Activated T-helper 1 cell treated with anti-CD3 and anti-CD28 coated beads, Interleukin-12 subunit alpha, Interleukin-12 subunit beta, Interleukin-2, Interleukin-4 antibody, amounts not matched to agents 30 ng/mL and 10 ng/mL and 1 ng/mL, durations not matched to agents 14 hours and 24 hours and 36 hours (primary cell): Measurements from ENCODE around the gene STK11IP. TPM values are rescaled to one million over a fixed set of nuclear protein-coding genes. Genes with fewer than 3 reads are reported as not detected.
A peak's percentile ranks its signal among the peaks of the same experiment; 100 is the strongest.

Experiments
- DNase-seq: peaks from one replicate; pipeline ENCODE4 v3.0.0; 2021; ENCODE audit warnings: low spot score
- H3K27ac Mint-ChIP-seq: one replicate; pipeline ENCODE4 v1.8.0; 2021; ENCODE audit warnings: mild to moderate bottlenecking, mixed read lengths
- H3K27me3 Mint-ChIP-seq: one replicate; pipeline ENCODE4 v1.8.0; 2022; ENCODE audit warnings: mild to moderate bottlenecking, moderate library complexity, mixed read lengths; ENCODE audit not compliant: insufficient read depth
- H3K36me3 Mint-ChIP-seq: one replicate; pipeline ENCODE4 v1.8.0; 2021; ENCODE audit warnings: low read depth, mixed read lengths
- H3K4me1 Mint-ChIP-seq: one replicate; pipeline ENCODE4 v1.8.0; 2021; ENCODE audit warnings: low read depth, mixed read lengths
- H3K4me3 Mint-ChIP-seq: one replicate; pipeline ENCODE4 v1.8.0; 2021; ENCODE audit warnings: mild to moderate bottlenecking, moderate library complexity, mixed read lengths
- H3K9me3 Mint-ChIP-seq: one replicate; pipeline ENCODE4 v1.8.0; 2021; ENCODE audit warnings: mixed read lengths
- intact Hi-C: fragments of 100-400 bp; cut with micrococcal nuclease; formaldehyde crosslinking; loops from one replicate; pipeline ENCODE4 v1.15.1; 2024
- total RNA-seq: library from RNA; stranded (reverse); gene quantifications from 2 replicates; pipeline ENCODE4 v1.2.3, GENCODE V29; 2022

STK11IP gene
- total RNA-seq, 1 donor from 2014 or later: 38.0 TPM

GRCh38 chr2:219638948-219639755 is 41.5 kb downstream of the STK11IP start:
- H3K4me1 Mint-ChIP-seq: peaks cover 11% of the 10 kb centered on the region
- H3K27me3 Mint-ChIP-seq: peaks cover 6% of the 10 kb centered on the region
- no peak overlapping the region for H3K27ac Mint-ChIP-seq
- no peak overlapping the region for H3K4me3 Mint-ChIP-seq
- no peaks in the 10 kb centered on the region for H3K36me3 Mint-ChIP-seq
- no peaks in the 10 kb centered on the region for H3K9me3 Mint-ChIP-seq
- intact Hi-C loops: no loop called here
- no peak for DNase-seq

DNA sequence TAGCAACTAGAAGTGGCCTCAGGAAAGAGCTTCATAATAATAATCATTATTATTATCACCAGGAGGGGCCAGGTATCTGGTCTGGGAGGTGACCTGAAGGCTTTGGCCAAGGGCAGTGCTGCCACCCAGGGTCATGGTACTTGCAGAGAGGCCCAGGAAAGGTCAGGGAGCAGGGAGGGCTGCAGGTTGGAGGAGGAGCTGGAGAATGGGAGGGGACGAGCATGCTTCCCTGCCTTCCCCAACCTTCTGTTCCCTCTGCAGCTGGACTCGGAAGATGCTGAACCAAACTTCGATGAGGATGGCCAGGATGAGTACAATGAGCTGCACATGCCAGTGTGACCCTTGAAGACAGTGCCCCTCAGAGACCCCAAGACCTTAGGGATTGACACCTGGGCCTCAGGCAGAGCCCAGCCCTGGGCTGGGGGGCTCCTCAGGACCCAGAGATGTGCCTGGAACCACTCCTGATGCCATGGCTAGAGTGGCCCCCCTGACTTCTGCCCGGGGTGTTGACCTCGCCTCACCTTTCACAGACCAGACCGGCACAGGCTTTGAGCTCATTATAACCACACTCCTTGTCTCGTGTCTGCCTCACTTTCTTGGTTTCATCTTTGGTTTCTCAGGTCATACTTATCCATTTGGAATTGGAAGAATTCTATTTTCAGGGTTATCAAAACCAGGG is 43.9 kb downstream of the STK11IP start:
- Mint-ChIP-seq H3K4me3 (no peak overlapping the region), H3K4me1 (peaks cover 11% of the 10 kb centered on the region), H3K27me3 (peaks cover 6% of the 10 kb centered on the region), H3K36me3 (no peaks in the 10 kb centered on the region), H3K9me3 (no peaks in the 10 kb centered on the region), H3K27ac (no peak overlapping the region)
- no peak for DNase-seq
- intact Hi-C loops: loop anchor here (1.0 to 5.0 kb wide), 6 partner anchors 44 to 1931 kb away; partner anchors contain the start of genes EPHA4, GMPPA and STK11IP

GRCh38 chr2:219642069-219642454 is 44.4 kb downstream of the STK11IP start:
- peaks cover 11% of the 10 kb centered on the region for H3K4me1 Mint-ChIP-seq
- no peak overlapping the region for H3K27ac Mint-ChIP-seq
- no peaks in the 10 kb centered on the region for H3K36me3 Mint-ChIP-seq
- H3K4me3 Mint-ChIP-seq: no peak overlapping the region
- no peaks in the 10 kb centered on the region for H3K9me3 Mint-ChIP-seq
- no peak for DNase-seq
- intact Hi-C loops: loop anchor here (1.0 to 5.0 kb wide), 6 partner anchors 45 to 1930 kb away; partner anchors contain the start of genes EPHA4, GMPPA and STK11IP
- H3K27me3 Mint-ChIP-seq: peaks cover 10% of the 10 kb centered on the region

DNA sequence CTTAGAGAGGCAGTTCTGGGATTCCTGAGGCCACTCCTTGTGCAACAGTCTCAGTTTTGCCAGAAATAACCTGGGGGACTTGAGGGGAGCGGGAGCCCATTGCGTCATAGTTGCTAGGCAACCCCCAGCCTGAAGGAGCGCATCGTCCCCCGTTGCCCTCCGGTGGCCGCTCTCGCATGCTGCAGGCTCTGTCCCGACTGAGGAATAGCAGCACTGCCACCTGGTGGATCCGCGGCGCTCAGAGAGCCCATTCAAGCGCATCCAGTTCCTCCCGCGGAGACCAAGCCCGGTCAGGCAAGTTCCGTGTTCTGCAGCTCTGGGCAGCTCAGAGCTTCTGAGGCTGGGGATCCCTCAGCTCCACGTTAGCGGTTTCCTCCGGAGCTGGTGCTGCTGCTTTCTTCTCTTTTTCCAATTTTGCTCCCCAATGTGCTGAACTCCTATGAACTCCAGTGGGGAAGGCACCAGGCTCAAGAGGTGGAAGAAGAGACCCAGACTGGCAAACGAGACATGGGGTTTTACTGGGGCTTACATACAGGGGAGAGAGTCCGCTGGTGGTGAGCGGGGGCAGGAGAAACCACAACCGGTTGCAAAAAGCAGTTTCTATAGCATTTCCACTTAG is 44.9 kb downstream of the STK11IP start:
- Mint-ChIP-seq H3K4me3 (no peak overlapping the region), H3K36me3 (no peaks in the 10 kb centered on the region), H3K27ac (no peak overlapping the region), H3K4me1 (peaks cover 11% of the 10 kb centered on the region), H3K9me3 (no peaks in the 10 kb centered on the region), H3K27me3 (peaks cover 11% of the 10 kb centered on the region)
- intact Hi-C loops: loop anchor here (1.0 to 5.0 kb wide), 6 partner anchors 45 to 1930 kb away; partner anchors contain the start of genes EPHA4, GMPPA and STK11IP
- peak; percentile 83 for DNase-seq

DNA sequence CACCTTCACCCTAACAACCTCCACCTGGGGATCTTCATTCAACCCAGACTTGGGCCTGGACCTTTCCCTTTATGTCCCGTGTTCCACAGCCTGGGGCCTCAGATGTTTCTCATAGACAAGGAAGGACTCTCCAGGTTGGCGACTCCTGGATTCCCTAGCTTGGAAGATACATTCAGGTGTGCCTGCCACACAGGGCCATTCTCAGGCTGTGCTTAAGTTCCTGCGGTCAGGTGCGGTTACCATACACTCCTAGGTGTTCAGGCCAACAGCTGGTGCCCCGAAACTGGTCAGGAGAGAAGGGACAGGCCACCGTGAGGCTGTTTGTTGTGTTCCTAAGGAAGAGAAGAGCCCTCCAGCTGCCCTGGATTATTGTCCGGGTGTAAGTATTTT is 45.4 kb downstream of the STK11IP start:
- Mint-ChIP-seq H3K4me1 (peaks cover 11% of the 10 kb centered on the region), H3K9me3 (no peaks in the 10 kb centered on the region), H3K27me3 (peaks cover 12% of the 10 kb centered on the region), H3K27ac (no peak overlapping the region), H3K36me3 (no peaks in the 10 kb centered on the region), H3K4me3 (no peak overlapping the region)
- intact Hi-C loops: loop anchor here (5.0 kb wide), 1 partner anchor 1929 kb away; the partner anchor contains the start of gene EPHA4
- DNase-seq: no peak

DNA sequence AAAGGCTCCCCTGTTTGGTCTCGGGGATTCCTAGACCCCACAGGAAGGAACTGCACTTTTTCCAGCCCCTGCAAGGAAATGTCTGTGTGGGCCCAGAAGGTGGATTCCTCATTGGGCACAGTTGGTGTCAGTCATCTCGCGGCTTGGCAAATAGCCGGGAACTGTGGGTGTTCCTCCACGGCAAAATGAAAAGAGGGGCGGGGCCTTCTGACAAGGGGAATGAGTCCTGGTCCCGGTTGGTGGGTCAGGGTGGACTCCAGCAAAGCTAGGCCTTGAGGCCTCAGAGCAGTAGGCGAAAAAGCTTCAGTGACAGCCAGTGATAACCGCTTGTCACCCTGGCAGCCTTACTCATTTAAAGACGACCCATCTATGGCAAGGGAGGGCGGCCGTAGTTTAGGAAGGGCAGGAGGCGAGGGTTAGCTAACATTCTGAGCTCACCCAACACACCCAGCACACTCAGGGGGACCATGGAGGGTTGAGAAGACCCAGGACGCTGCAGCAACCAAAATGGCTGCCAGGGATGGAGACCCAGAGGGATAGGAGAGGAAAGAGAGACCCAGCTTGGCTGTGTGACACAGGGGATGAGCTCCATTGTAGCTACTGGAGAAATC is 46.2 kb downstream of the STK11IP start:
- Mint-ChIP-seq H3K9me3 (no peaks in the 10 kb centered on the region), H3K36me3 (no peaks in the 10 kb centered on the region), H3K27me3 (peaks cover 16% of the 10 kb centered on the region), H3K4me3 (no peak overlapping the region), H3K4me1 (peaks cover 11% of the 10 kb centered on the region), H3K27ac (no peak overlapping the region)
- DNase-seq: no peak
- intact Hi-C loops: loop anchor here (5.0 kb wide), 1 partner anchor 1928 kb away; the partner anchor contains the start of gene EPHA4

- H3K4me1 Mint-ChIP-seq: peaks cover 11% of the 10 kb centered on the region
- H3K27ac Mint-ChIP-seq: no peak overlapping the region
- H3K4me3 Mint-ChIP-seq: no peak overlapping the region
- DNase-seq: no peak
- no peaks in the 10 kb centered on the region for H3K9me3 Mint-ChIP-seq
- no peaks in the 10 kb centered on the region for H3K36me3 Mint-ChIP-seq
- intact Hi-C loops: loop anchor here (5.0 kb wide), 1 partner anchor 1927 kb away; the partner anchor contains the start of gene EPHA4
- peaks cover 16% of the 10 kb centered on the region for H3K27me3 Mint-ChIP-seq
Observed at GRCh38 chr2:219644801-219645480, 47.3 kb downstream of the STK11IP start.

- Mint-ChIP-seq H3K27me3 (peaks cover 13% of the 10 kb centered on the region), H3K27ac (no peak overlapping the region), H3K9me3 (no peaks in the 10 kb centered on the region), H3K4me1 (peaks cover 11% of the 10 kb centered on the region), H3K4me3 (no peak overlapping the region), H3K36me3 (no peaks in the 10 kb centered on the region)
- no peak for DNase-seq
- intact Hi-C loops: no loop called here
Observed at GRCh38 chr2:219645631-219646527, 48.2 kb downstream of the STK11IP start.

- DNase-seq: no peak
- H3K9me3 Mint-ChIP-seq: no peaks in the 10 kb centered on the region
- H3K27me3 Mint-ChIP-seq: peaks cover 21% of the 10 kb centered on the region
- H3K27ac Mint-ChIP-seq: no peak overlapping the region
- no peaks in the 10 kb centered on the region for H3K4me1 Mint-ChIP-seq
- H3K36me3 Mint-ChIP-seq: no peaks in the 10 kb centered on the region
- intact Hi-C loops: no loop called here
- H3K4me3 Mint-ChIP-seq: no peak overlapping the region
Observed at GRCh38 chr2:219648176-219648575, 50.5 kb downstream of the STK11IP start.

DNA sequence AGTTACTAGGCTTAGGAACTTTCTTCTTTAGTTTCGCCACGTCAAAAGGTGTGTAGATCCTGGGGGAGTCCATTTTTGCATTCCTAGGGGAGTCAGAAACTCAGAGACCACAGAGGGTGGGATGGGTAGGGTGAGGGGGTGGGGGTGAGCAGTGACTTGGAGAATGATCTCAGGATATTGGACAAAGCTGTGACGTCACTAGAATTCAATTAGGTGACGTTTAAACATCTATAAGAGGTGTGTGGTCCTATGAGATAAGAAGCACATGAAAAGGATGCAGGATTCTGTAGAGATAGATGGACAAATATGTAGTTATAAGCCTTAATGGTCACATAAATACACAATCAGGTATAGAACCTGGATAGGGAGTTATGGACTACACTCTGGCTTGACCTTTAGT is 51.3 kb downstream of the STK11IP start:
- Mint-ChIP-seq H3K4me3 (no peak overlapping the region), H3K36me3 (no peaks in the 10 kb centered on the region), H3K27me3 (peaks cover 27% of the 10 kb centered on the region), H3K9me3 (no peaks in the 10 kb centered on the region), H3K4me1 (no peaks in the 10 kb centered on the region), H3K27ac (no peak overlapping the region)
- no peak for DNase-seq
- intact Hi-C loops: no loop called here

GRCh38 chr2:219650426-219651248 is 53.0 kb downstream of the STK11IP start:
- H3K27me3 Mint-ChIP-seq: peaks cover 31% of the 10 kb centered on the region
- no peaks in the 10 kb centered on the region for H3K9me3 Mint-ChIP-seq
- no peak overlapping the region for H3K4me3 Mint-ChIP-seq
- intact Hi-C loops: no loop called here
- no peaks in the 10 kb centered on the region for H3K36me3 Mint-ChIP-seq
- no peaks in the 10 kb centered on the region for H3K4me1 Mint-ChIP-seq
- DNase-seq: no peak
- no peak overlapping the region for H3K27ac Mint-ChIP-seq
